Sigmoid colon (tissue), 7 donors: ENCODE data around the gene MAST4. TPM values are rescaled to one million over a fixed set of nuclear protein-coding genes. Genes with fewer than 3 reads are reported as not detected.
"Not testable (repeated sequence)": the region's sequence is repeated elsewhere in the genome, so short reads cannot be mapped to it uniquely, and the experiment has no call there.

Experiments used
- DNase-seq: peaks from one replicate; pipeline ENCODE4 v3.0.0-alpha.2; 2019
- H3K27ac ChIP-seq, 4 donors: fragments of 200-600 bp; sonication (generic); one replicate each; pipeline ENCODE4 v1.5.1; 2016 to 2019; ENCODE audit warnings: mild to moderate bottlenecking in 1 of 4
- H3K27me3 ChIP-seq, 3 donors: fragments of 200-600 bp; sonication (generic); one replicate each; pipeline ENCODE4 v1.5.1; 2019; ENCODE audit warnings: mild to moderate bottlenecking in 1 of 3
- H3K36me3 ChIP-seq, 4 donors: fragments of 200-600 bp; sonication (generic); one replicate each; pipeline ENCODE4 v1.5.1; 2016 to 2019
- H3K4me1 ChIP-seq, 4 donors: fragments of 200-600 bp; sonication (generic); one replicate each; pipeline ENCODE4 v1.5.1; 2017 to 2019
- H3K4me3 ChIP-seq, 4 donors: fragments of 200-600 bp; sonication (generic); one replicate each; pipeline ENCODE4 v1.5.1; 2017 to 2019; ENCODE audit warnings: mild to moderate bottlenecking in 2 of 4, moderate library complexity in 1 of 4
- H3K9me3 ChIP-seq, 4 donors: fragments of 200-600 bp in 3 of 4; sonication (generic) in 3 of 4; one replicate each; pipeline versions ENCODE4 v1.5.1 to v1.6.1; 2013 to 2019
- EP300 ChIP-seq, 4 donors: sonication (generic); formaldehyde crosslinking; IDR thresholded peaks; one replicate each; pipeline ENCODE4 v1.6.1; 2017; ENCODE audit warnings: antibody characterized with exemption in 4 of 4
- POLR2A ChIP-seq, 2 donors: fragments of 450-650 bp; IDR thresholded peaks; one replicate each; pipeline ENCODE4 v1.6.1; 2016; ENCODE audit warnings: antibody characterized with exemption in 2 of 2, mild to moderate bottlenecking in 2 of 2, moderate library complexity in 2 of 2
- POLR2AphosphoS5 ChIP-seq, 4 donors: sonication (generic); formaldehyde crosslinking; IDR thresholded peaks; one replicate each; pipeline ENCODE4 v1.6.1; 2017; ENCODE audit warnings: antibody characterized with exemption in 4 of 4
- WGBS, 2 donors: extraction: QIAGEN DNeasy Blood & Tissue Kit; methylation state at CpG; one replicate each; pipeline ENCODE4 v1.1.7; 2013; 5-methylcytosine and 5-hydroxymethylcytosine counted together
- intact Hi-C: fragments of 100-400 bp; cut with DNase I; formaldehyde crosslinking; loops from one replicate; pipeline ENCODE4 v1.15.1; 2023
- polyA plus RNA-seq, 3 donors: library from polyadenylated mRNA; stranded (reverse); fragments of 200-250 nt; gene quantifications; one replicate each; pipeline ENCODE4 v1.2.3, GENCODE V29; 2013
- total RNA-seq, 4 donors: library from RNA; depleted of rRNA; stranded (reverse); fragments of >200 nt; gene quantifications; one replicate each; pipeline ENCODE4 v1.1.0, GENCODE V29; 2016
- TF ChIP-seq, protein P1 (sequence below), 4 experiments: fragments of 450-650 bp in 3 of 4; fragments of 200-600 bp in 1 of 4; IDR thresholded peaks; one replicate each; pipeline ENCODE4 v1.5.1; 2016 to 2019; ENCODE audit warnings: antibody characterized with exemption in 4 of 4, mild to moderate bottlenecking in 3 of 4, moderate library complexity in 2 of 4
- donor health status: healthy with polysubstance abuse.
- donor health status: Bipolar disorder and iron deficiency.
- donor health status: healthy.

The MAST4 gene
- total and polyA plus RNA-seq, 7 donors = 1.6 to 30.7 (median 15.7) TPM

DNA sequence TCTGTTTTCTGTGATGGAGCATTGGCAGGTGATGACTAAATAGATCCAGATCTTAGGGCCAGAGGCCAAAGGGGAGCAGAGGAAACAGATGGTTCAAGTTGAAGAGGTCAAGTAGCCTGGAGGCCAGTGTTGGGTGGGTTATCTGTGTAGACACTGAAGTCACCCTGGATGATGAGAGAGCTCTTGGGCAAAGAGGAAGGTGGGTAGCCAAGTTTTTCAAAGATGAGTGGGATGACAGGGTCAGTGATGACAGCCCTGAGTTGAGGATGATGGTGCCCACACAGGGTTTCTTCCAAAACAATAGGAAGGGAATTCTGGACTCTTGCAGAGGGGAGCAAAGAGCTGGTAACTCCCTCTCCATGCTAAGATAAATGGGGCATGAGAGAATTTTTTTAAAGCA lies 523.8 kb downstream of the MAST4 start:
- H3K27me3 ChIP-seq = no peaks in the 10 kb centered on the region
- H3K27ac ChIP-seq = no peak overlapping the region
- TF ChIP-seq POLR2A (IDR thresholded peaks at IDR 0.05) (no peak), EP300 (IDR thresholded peaks at IDR 0.05) (no peak), POLR2AphosphoS5 (IDR thresholded peaks at IDR 0.05) (no peak)
- TF ChIP-seq, protein P1, sequence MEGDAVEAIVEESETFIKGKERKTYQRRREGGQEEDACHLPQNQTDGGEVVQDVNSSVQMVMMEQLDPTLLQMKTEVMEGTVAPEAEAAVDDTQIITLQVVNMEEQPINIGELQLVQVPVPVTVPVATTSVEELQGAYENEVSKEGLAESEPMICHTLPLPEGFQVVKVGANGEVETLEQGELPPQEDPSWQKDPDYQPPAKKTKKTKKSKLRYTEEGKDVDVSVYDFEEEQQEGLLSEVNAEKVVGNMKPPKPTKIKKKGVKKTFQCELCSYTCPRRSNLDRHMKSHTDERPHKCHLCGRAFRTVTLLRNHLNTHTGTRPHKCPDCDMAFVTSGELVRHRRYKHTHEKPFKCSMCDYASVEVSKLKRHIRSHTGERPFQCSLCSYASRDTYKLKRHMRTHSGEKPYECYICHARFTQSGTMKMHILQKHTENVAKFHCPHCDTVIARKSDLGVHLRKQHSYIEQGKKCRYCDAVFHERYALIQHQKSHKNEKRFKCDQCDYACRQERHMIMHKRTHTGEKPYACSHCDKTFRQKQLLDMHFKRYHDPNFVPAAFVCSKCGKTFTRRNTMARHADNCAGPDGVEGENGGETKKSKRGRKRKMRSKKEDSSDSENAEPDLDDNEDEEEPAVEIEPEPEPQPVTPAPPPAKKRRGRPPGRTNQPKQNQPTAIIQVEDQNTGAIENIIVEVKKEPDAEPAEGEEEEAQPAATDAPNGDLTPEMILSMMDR (IDR thresholded peaks at IDR 0.05) = no peak
- no peak overlapping the region for H3K4me3 ChIP-seq
- DNase-seq = no peak
- H3K9me3 ChIP-seq = no peaks in the 10 kb centered on the region
- H3K36me3 ChIP-seq = peaks cover 0 to 65% (median 5%) of the 10 kb centered on the region in 4 donors
- intact Hi-C loops = no loop called here
- no peaks in the 10 kb centered on the region for H3K4me1 ChIP-seq

DNA sequence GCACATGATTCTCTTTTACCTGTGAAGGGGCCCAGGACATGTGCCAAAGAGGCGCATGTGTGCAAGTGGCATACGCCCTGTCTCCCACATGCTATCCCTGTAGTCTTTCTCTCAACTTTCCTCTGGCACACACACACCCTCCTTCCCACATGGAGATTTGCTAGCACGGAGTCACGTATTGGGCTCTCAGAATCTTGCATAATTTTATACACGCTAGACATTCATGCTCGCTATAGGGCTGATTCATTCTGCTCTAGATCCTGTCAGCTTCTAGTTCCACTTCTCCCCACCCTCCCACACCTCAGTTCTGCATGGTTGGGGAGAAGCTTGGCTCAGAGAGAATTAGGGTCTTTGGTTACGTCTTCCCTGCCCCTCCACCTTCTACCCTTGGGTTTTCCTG lies 527.6 kb downstream of the MAST4 start:
- no peak overlapping the region for H3K4me3 ChIP-seq
- no peaks in the 10 kb centered on the region for H3K9me3 ChIP-seq
- no peaks in the 10 kb centered on the region for H3K27me3 ChIP-seq
- no peak for DNase-seq
- intact Hi-C loops = no loop called here
- TF ChIP-seq EP300 (IDR thresholded peaks at IDR 0.05) (no peak), POLR2A (IDR thresholded peaks at IDR 0.05) (no peak), POLR2AphosphoS5 (IDR thresholded peaks at IDR 0.05) (no peak)
- TF ChIP-seq, protein P1 (IDR thresholded peaks at IDR 0.05) = no peak
- WGBS, 2 donors = 92 to 96% methylated on average over 7 of the region's 7 CpGs
- H3K36me3 ChIP-seq = peaks cover 0 to 48% (median 2%) of the 10 kb centered on the region in 4 donors
- no peak overlapping the region for H3K27ac ChIP-seq
- no peaks in the 10 kb centered on the region for H3K4me1 ChIP-seq

DNA sequence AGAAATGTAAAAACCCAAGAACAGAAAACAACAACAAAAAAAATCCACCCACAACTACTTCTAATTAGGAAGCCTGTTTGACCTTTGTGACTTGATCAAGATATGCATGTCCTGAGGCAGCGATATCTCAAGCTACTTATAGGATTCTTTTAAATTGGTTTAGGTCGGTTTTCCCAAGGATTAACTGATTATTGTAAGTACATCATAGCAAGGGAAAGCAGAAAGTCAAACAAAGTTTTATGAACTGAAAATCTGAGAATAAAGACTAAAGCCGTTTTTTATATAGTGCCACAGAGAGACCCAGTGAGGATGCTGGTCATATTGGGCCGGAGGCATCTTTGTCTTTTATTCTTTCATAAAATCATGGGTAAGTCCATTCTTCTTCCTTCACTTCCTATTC lies 528.4 kb downstream of the MAST4 start:
- intact Hi-C loops = no loop called here
- Histone ChIP-seq H3K27ac (no peak overlapping the region), H3K9me3 (no peaks in the 10 kb centered on the region), H3K36me3 (peaks cover 0 to 41% (median 0%) of the 10 kb centered on the region in 4 donors), H3K4me3 (no peak overlapping the region), H3K4me1 (no peaks in the 10 kb centered on the region), H3K27me3 (no peaks in the 10 kb centered on the region)
- DNase-seq = no peak
- TF ChIP-seq POLR2A (IDR thresholded peaks at IDR 0.05) = no peak
- TF ChIP-seq, protein P1 (IDR thresholded peaks at IDR 0.05) = no peak
- TF ChIP-seq POLR2AphosphoS5 (IDR thresholded peaks at IDR 0.05) = no peak
- no peak for TF ChIP-seq EP300 (IDR thresholded peaks at IDR 0.05)
- 93 to 95% methylated on average over 4 of the region's 4 CpGs for WGBS, 2 donors

DNA sequence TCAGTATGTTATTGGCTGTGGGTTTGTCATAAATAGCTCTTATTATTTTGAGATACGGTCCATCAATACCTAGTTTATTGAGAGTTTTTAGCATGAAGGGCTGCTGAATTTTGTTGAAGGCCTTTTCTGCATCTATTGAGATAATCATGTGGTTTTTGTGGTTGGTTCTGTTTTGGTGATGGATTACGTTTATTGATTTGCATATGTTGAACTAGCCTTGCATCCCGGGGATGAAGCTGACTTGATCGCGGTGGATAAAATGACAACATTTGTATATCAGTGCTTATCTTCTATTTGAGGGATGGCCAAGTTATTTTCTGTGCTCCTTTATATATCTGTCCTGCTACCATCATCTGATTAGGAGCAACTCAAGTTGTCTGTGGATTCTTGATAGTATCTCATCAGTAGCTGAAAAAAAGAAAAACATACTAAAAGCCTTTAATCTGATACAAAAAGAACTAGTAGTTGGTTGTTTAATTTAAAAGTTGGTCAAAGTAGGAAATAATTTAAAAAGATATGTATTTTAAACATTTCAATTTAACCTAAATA lies 531.2 kb downstream of the MAST4 start:
- H3K36me3 ChIP-seq = peaks cover 0 to 48% (median 3%) of the 10 kb centered on the region in 4 donors
- intact Hi-C loops, H3K27ac ChIP-seq, H3K27me3 ChIP-seq, H3K4me3 ChIP-seq, H3K9me3 ChIP-seq, DNase-seq, H3K4me1 ChIP-seq: not testable (repeated sequence)
- 80 to 85% methylated on average over 5 of the region's 5 CpGs for WGBS, 2 donors

DNA sequence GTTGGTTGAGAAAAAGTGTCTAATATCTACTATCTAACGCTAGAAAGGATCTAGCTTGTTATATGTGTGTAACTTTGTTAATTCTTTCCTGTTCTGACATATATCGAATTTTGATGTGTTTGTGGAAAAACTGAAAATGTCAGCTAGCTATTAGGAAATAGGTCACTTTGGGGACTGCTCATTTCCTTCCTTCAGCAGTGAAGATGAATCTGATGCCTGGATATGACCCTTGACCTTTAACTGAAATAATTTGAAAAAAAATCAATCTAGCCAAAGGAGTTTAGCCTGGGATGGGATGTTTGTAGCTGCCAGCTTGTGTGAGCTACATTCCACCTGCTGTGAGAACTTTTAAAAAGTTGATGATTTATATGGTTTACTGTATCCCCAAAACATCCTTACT lies 533.6 kb downstream of the MAST4 start:
- no peak for TF ChIP-seq POLR2A (IDR thresholded peaks at IDR 0.05)
- no peak for TF ChIP-seq EP300 (IDR thresholded peaks at IDR 0.05)
- TF ChIP-seq POLR2AphosphoS5 (IDR thresholded peaks at IDR 0.05) = no peak
- TF ChIP-seq, protein P1 (IDR thresholded peaks at IDR 0.05) = no peak
- peaks cover 0 to 31% (median 3%) of the 10 kb centered on the region in 4 donors for H3K36me3 ChIP-seq
- H3K27me3 ChIP-seq = no peaks in the 10 kb centered on the region
- H3K27ac ChIP-seq = no peak overlapping the region
- no peaks in the 10 kb centered on the region for H3K4me1 ChIP-seq
- H3K4me3 ChIP-seq = no peak overlapping the region
- H3K9me3 ChIP-seq = no peaks in the 10 kb centered on the region
- no peak for DNase-seq
- 92 to 93% methylated on average over 2 of the region's 2 CpGs for WGBS, 2 donors
- intact Hi-C loops = no loop called here
